GM12872 (cell line): ENCODE data around the gene PITX1.

Source experiments
- TF ChIP-seq, protein P1 (sequence below): IDR thresholded peaks from 3 replicates; pipeline ENCODE4 v1.5.1; 2011; ENCODE audit warnings: low read depth, mild to moderate bottlenecking, low read length, moderate library complexity; ENCODE audit not compliant: insufficient read depth

PITX1 gene

DNA sequence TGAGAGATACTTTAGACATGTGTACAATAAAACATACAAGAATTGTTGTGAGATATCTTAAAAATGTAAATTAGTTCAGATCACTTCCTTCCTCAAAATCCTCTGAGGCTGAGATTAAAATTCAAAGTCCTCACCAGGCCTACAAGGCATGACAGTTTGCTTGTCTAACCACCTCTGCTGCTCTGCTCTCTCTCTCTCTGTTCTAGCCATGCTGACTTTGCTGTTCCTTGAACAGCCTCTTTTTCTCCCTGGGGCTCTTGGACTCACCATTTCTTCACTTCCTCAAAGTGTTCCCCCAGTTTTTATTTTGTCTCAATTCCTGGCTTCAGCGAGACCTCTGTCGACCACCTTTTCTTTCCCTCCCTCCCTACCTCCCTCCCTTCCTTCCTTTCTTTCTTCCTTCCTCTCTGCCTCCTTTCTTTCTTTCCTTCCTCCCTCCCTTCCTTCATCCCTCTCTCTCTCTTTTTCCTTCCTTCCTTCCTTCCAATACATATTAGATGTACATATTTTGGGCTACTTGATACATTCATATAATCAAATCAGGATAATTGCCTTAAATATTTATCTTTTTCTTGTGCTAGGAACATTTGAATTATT is 39.4 kb downstream of the PITX1 start:
- TF ChIP-seq, protein P1, sequence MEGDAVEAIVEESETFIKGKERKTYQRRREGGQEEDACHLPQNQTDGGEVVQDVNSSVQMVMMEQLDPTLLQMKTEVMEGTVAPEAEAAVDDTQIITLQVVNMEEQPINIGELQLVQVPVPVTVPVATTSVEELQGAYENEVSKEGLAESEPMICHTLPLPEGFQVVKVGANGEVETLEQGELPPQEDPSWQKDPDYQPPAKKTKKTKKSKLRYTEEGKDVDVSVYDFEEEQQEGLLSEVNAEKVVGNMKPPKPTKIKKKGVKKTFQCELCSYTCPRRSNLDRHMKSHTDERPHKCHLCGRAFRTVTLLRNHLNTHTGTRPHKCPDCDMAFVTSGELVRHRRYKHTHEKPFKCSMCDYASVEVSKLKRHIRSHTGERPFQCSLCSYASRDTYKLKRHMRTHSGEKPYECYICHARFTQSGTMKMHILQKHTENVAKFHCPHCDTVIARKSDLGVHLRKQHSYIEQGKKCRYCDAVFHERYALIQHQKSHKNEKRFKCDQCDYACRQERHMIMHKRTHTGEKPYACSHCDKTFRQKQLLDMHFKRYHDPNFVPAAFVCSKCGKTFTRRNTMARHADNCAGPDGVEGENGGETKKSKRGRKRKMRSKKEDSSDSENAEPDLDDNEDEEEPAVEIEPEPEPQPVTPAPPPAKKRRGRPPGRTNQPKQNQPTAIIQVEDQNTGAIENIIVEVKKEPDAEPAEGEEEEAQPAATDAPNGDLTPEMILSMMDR, result no peak

DNA sequence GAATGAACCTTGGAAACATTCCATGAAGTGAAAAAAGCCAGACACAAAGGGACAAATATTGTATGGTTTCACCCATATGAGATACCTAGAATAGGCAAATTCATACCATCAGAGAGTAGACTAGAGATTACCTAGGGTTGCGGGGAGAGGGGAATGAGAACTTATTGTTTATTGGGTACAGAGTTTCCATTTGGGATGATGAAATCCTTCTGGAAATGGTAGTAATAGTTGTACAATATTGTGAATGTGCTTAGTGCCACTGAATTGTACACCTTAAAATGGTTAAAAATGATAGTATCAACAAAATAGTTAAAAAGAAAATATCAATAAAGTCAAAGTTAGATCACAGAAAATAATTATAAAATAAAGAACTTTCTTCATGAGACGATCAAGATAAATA is 40.9 kb downstream of the PITX1 start:
- TF ChIP-seq, protein P1, result no peak

DNA sequence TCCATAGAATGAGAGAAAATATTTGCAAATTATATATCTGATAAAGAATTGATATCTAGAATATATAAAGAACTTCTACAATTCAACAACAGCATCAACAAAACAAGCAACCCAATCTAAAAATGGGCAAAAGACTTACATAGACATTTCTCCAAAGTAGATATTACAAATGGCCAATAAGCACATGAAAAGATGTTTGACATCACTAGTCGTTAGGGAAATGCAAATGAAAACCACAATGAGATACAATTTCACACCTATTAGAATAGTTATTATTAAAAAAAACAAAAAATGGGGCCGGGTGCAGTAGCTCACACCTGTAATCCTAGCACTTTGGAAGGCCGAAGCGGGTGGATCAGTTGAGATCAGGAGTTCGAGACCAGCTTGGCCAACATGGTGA is 41.9 kb downstream of the PITX1 start:
- TF ChIP-seq, protein P1, result no peak

DNA sequence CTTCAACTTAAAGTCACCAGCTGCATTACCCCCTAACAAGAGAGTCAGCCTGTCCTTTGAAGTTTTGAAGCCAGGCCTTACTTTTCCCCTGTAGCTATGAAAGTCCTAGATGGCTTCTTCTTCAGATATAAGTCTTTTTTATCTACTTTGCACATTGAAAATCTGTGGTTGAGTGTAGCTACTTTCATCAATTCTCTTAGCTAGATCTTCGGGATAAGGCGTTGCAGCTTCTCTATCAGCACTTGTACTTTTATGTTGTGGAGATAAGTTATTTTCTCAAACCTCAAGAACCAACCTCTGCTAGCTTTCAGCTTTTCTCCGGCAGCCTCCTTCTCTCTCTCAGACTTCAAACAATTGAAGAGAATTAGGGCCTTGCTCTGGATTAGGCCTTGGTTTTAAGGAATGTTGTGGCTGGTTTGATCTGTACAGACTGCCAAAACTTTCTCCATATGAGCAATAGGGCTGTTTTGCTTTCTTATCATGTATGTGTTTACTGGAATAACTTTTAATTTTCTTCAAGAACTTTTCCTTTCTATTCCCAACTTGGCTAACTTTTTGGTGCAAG is 44.7 kb downstream of the PITX1 start:
- TF ChIP-seq, protein P1, result no peak

DNA sequence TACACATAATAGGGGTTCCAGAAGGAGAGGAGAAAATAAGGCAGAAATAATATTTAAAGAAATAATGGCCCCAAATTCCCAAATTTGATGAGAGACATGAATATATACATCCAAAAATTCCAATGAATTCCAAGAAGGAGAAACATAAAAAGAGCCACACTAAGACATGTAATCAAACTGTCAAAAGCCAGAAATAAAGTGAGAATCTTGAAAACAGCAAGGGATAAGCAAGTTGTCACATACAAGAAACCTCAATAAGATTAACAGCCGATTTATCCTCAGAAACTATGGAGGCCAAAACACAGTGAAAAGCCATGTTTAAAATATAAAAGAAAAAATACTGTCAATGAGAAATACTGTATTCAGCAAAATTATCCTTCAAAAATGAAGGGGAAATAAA is 51.8 kb downstream of the PITX1 start:
- TF ChIP-seq, protein P1, result no peak

DNA sequence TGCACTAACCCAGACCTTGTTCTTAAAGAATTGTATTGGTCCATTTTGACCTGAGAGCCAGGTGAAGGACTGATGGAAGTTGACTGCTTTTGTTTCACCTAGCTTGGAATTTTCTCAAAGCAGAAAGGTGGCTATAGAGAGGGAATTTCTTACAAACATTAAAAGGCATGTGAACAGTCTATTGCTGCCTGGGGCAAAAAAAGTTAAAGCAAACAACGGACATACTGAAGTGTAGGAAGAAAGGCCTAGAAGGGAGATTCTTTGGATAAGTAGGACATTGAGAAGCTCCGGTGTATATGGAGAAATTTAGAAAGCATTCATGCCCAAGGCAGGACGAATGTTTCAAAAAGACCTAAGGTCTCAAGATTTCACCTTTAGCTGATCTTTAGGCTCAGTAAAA is 54.6 kb downstream of the PITX1 start:
- TF ChIP-seq, protein P1, result no peak
